ENCODE results near the gene PPP3R2.
"Not testable (repeated sequence)": the region's sequence is repeated elsewhere in the genome, so short reads cannot be mapped to it uniquely, and the experiment has no call there.

PPP3R2 gene

DNA sequence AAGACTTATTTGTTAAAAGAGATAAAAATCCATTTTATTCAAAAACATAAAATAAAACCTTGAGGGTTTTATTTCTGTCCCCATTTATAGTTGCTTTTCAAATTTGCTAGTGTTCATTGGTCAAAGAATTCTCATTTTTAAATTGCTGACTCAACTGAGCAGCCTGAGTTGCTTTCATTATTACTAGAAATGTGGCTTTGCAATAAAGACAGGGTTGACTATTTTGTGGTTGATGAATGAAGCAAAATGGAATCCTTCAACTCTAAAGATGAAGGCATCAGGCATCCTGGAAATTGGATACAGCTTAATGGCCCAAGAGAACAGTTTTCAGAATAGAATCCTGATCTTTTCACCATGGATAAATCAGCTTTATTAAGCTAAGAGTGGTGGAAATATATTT lies 23.9 kb upstream of the PPP3R2 start:
- Histone ChIP-seq H3K36me3 (ENCODE audit: insufficient read depth, low read length) (no peaks in the 10 kb centered on the region), H2AFZ (ENCODE audit: low read depth, low read length) (no peak overlapping the region), H3K4me1 (ENCODE audit: insufficient read depth, low read length) (no peaks in the 10 kb centered on the region), H3K27me3 (ENCODE audit: insufficient read depth, low read length) (no peaks in the 10 kb centered on the region), H3K4me3 (ENCODE audit: low read length) (no peak overlapping the region), H3K9me3 (ENCODE audit: low read length) (no peaks in the 10 kb centered on the region)

DNA sequence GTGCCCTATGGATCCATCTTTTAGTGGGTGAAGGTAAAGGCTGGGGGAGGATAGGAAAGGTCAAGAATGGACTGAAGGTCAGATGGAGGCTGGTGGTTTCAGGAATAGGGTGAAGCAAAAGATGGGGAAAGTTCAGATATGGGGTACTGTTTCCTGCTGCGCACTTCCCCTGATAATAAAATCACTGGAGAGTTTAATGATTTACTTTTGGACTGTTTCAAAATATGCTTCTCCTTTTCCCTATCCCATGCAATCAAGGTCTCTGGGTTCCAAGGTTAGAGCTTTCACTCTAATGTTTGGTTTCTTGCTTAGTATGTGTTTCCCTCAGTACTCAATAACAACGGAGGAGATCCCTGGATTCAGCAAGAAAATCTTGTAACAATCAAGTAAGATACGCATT lies 10.8 kb upstream of the PPP3R2 start:
- no peaks in the 10 kb centered on the region for H3K36me3 ChIP-seq (ENCODE audit: insufficient read depth, low read length)
- H3K4me3 ChIP-seq (ENCODE audit: low read length), result no peak overlapping the region
- no peaks in the 10 kb centered on the region for H3K9me3 ChIP-seq (ENCODE audit: low read length)
- no peak overlapping the region for H2AFZ ChIP-seq (ENCODE audit: low read depth, low read length)
- peaks cover 5% of the 10 kb centered on the region for H3K27me3 ChIP-seq (ENCODE audit: insufficient read depth, low read length)
- H3K4me1 ChIP-seq (ENCODE audit: insufficient read depth, low read length), result no peaks in the 10 kb centered on the region

DNA sequence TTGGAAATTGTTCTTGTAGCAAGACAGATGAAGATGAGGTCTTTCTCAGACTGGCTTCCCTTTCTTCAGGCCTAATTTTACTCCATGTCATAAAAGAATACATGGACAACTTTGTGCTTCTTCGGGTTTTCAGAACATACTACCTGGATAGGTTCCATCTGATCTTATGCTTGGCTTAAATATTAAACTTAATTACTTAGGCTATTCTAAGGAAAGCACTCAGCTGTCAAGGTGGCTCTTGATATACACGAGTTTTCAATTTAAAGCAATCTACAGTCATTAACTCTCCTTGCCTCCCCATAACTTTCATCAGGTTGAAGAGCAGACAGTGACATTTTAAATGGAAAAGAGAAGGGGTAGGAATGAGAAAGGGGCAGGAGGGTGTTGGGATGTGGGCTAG lies 9.5 kb upstream of the PPP3R2 start:
- H3K9me3 ChIP-seq (ENCODE audit: low read length), result no peaks in the 10 kb centered on the region
- no peak overlapping the region for H2AFZ ChIP-seq (ENCODE audit: low read depth, low read length)
- H3K27me3 ChIP-seq (ENCODE audit: insufficient read depth, low read length), result peaks cover 2% of the 10 kb centered on the region
- H3K4me3 ChIP-seq (ENCODE audit: low read length), result no peak overlapping the region
- no peaks in the 10 kb centered on the region for H3K4me1 ChIP-seq (ENCODE audit: insufficient read depth, low read length)
- no peaks in the 10 kb centered on the region for H3K36me3 ChIP-seq (ENCODE audit: insufficient read depth, low read length)

DNA sequence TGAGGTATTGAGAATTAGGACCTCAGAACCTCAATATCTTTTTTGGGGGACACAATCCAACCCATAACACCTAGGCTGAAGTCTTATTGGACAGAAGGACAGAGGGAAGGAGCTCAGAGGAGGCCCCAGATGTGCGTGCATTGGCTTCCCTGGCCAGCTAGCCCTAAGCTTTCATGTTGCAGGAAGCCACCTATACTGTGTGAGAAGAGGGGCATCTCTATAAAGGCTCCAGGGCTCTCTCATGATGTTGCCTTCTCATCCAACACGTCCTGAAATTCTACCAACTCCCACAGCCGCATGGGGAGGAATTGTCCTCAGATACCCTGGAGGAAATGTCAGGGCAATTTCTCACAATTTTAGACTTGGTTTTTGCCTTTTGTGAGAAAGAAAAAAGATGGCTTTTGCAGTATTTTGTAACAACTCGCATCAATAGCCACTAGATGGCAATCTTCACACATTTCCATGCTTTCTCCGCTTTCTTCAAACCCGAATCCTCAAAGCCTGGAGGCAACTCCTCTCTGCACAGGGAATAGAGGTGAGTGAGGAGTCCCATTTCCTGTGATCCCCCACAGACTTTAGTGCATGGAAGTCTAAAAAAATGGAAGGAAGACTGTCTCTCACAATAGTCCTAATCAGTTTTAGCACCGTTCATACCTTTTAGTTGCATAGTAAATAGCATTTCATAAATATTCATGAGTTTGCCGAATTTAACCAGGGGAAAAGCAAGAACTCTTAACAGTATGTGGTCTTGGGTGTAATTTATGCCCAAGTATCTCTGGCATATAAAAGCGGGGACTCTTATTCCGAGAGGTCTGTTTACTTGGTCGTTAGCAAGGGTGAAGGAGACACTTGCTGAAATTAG lies 7.4 kb upstream of the PPP3R2 start:
- Histone ChIP-seq H3K4me1 (ENCODE audit: insufficient read depth, low read length) (no peaks in the 10 kb centered on the region), H2AFZ (ENCODE audit: low read depth, low read length) (no peak overlapping the region), H3K36me3 (ENCODE audit: insufficient read depth, low read length) (no peaks in the 10 kb centered on the region), H3K9me3 (ENCODE audit: low read length) (no peaks in the 10 kb centered on the region), H3K27me3 (ENCODE audit: insufficient read depth, low read length) (peaks cover 2% of the 10 kb centered on the region), H3K4me3 (ENCODE audit: low read length) (no peak overlapping the region)

DNA sequence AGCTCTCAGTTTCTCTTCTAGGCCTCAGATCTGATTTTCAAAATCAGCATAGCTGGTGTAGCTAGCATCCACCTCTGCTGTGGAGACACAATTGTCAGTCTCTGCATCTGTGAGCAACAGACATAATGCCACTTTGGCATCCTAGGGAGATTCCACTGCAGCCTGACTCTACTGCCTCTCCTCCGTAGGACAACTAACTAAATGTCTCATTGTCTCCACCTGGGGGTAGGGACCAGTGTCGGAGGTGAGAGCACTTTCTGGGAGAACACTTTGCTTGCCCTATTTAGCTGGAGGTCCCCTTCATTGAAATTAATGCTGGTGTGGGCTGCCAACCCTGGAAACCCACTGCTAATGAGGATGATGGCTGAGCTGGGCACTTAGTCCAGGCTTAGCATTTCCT lies 1.4 kb downstream of the PPP3R2 start:
- Histone ChIP-seq H3K4me1 (ENCODE audit: insufficient read depth, low read length) (no peaks in the 10 kb centered on the region), H2AFZ (ENCODE audit: low read depth, low read length) (no peak overlapping the region), H3K9me3 (ENCODE audit: low read length) (no peaks in the 10 kb centered on the region), H3K4me3 (ENCODE audit: low read length) (no peak overlapping the region), H3K27me3 (ENCODE audit: insufficient read depth, low read length) (no peaks in the 10 kb centered on the region), H3K36me3 (ENCODE audit: insufficient read depth, low read length) (no peaks in the 10 kb centered on the region)

DNA sequence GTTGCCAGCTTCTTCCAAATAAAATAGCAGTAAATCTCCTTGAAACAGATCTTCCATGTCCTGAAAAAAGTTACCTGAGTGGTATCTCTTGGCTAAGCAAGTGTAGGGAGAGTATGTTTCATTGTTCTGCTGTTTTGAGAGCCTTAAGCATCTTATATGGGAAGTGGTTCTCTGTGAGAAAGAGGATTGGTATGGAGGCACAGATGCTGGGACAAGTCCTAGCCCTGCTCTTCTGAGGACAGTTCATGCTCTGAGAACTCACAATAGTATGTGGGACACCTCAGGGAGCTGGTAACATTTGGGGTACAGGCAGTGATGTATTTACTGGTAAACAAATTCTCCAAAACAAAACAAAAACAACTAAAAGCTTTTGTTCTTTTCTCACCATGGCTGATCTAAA lies 2.0 kb downstream of the PPP3R2 start:
- Histone ChIP-seq H3K9me3 (ENCODE audit: low read length) (no peaks in the 10 kb centered on the region), H3K4me1 (ENCODE audit: insufficient read depth, low read length) (no peaks in the 10 kb centered on the region), H2AFZ (ENCODE audit: low read depth, low read length) (no peak overlapping the region), H3K4me3 (ENCODE audit: low read length) (no peak overlapping the region), H3K36me3 (ENCODE audit: insufficient read depth, low read length) (no peaks in the 10 kb centered on the region), H3K27me3 (ENCODE audit: insufficient read depth, low read length) (no peaks in the 10 kb centered on the region)

DNA sequence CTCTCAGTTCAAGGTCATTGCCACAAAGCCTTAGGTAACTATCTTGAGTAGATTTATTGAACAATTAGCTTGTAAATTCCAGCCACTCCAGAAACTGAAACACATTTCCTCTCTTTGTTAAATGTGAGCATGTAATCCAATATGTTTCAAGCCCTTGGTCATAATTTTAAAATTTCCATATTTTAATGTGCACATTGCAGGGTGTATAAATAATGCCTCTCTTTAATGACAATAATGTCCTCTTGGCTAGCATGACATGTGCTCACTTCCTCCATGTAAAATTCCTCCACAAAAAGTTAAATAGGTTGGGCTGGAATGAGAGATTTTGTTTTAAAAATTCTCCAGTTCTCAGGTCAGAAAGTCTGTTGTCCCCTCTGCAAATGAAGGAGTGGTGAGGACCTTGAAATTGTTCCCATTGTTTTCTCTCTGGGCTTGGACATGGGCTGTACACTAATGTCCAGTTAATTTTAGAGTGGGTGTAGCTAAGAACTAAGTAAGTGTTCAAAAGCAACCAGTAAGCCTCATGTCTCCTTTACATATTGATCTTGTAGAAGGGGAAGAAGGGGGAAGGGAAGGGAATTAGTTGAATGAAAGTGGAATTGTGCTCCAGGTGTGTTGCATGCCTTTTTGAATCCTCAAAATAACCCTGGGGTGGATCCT lies 2.9 kb downstream of the PPP3R2 start:
- no peak overlapping the region for H2AFZ ChIP-seq (ENCODE audit: low read depth, low read length)
- no peak overlapping the region for H3K4me3 ChIP-seq (ENCODE audit: low read length)
- no peaks in the 10 kb centered on the region for H3K9me3 ChIP-seq (ENCODE audit: low read length)
- H3K36me3 ChIP-seq (ENCODE audit: insufficient read depth, low read length), result no peaks in the 10 kb centered on the region
- no peaks in the 10 kb centered on the region for H3K27me3 ChIP-seq (ENCODE audit: insufficient read depth, low read length)
- H3K4me1 ChIP-seq (ENCODE audit: insufficient read depth, low read length), result no peaks in the 10 kb centered on the region

DNA sequence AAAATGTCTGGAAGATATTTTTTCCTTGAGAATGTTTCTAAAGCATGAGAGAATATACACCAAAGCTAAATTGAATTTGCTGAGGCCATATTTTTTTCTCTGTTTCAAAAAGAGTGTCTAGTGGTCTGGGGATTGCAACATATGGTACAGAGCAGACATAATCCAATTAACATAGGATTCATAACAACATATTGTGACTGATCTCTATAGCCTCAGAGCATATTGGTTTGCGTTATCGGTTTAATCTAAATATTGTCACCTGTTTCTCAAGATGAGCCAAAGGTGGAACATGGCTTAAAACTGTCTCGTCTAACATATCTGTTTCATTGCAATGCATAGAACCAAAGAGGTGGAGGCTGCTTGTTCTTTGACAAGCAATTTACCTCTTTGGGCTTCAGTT lies 3.9 kb downstream of the PPP3R2 start:
- H3K4me1 ChIP-seq (ENCODE audit: insufficient read depth, low read length), result no peaks in the 10 kb centered on the region
- no peak overlapping the region for H3K4me3 ChIP-seq (ENCODE audit: low read length)
- no peaks in the 10 kb centered on the region for H3K9me3 ChIP-seq (ENCODE audit: low read length)
- H2AFZ ChIP-seq (ENCODE audit: low read depth, low read length), result no peak overlapping the region
- H3K36me3 ChIP-seq (ENCODE audit: insufficient read depth, low read length), result no peaks in the 10 kb centered on the region
- no peaks in the 10 kb centered on the region for H3K27me3 ChIP-seq (ENCODE audit: insufficient read depth, low read length)

DNA sequence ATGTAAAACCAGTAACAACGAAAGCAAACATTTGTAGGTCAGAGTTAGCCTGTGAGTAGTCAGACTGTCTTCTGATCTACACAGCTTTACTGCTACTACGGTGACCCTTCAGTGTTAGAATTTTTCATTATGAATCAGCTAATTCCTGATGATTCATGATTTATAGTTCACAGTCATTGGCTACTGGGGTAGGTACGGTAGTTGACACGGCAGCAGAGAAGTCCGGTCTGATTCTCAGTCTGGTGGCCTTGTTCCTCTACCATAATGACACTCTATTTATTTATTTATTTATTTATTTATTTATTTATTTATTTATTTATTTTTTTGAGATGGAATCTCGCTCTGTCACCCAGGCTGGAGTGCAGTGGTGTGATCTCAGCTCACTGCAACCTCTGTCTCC lies 4.7 kb downstream of the PPP3R2 start:
- H3K4me3 ChIP-seq (ENCODE audit: low read length); H3K4me1 ChIP-seq (ENCODE audit: insufficient read depth, low read length); H3K27me3 ChIP-seq (ENCODE audit: insufficient read depth, low read length); H3K9me3 ChIP-seq (ENCODE audit: low read length); H3K36me3 ChIP-seq (ENCODE audit: insufficient read depth, low read length); H2AFZ ChIP-seq (ENCODE audit: low read depth, low read length): not testable (repeated sequence)

DNA sequence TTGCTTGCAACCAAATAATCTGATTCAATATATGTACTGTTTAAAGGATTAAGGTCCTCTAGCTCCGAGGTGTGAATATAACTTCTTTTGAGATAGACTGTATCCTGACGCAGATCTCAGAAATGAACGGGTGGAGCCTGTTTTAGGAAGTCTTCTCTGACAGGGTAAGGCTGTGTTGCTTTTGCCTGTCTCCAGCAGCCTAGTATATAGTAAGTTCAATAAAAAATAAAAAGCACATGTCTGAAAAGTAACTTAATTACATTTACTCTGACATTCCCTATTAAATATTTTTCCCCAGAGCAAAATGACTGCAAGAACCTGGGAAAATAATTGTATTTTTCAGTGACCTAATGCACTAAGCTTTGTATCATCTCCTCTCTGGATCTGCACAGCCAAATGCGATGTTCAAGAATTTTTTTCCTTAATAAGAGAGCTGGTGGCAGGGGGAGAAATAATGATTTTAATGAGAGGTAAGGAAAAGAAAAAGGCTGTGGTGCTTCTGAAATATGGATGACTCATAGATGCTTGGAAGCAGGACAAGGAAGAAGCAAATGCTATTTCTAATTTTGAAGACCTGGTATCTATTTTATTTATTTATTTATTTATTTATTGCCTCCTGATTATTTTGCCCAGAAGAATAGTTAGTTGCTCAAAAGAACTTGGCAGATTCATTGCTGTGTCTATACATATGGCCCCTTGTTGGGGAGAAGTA lies 7.3 kb downstream of the PPP3R2 start:
- Histone ChIP-seq H3K9me3 (ENCODE audit: low read length) (no peaks in the 10 kb centered on the region), H3K36me3 (ENCODE audit: insufficient read depth, low read length) (no peaks in the 10 kb centered on the region)

DNA sequence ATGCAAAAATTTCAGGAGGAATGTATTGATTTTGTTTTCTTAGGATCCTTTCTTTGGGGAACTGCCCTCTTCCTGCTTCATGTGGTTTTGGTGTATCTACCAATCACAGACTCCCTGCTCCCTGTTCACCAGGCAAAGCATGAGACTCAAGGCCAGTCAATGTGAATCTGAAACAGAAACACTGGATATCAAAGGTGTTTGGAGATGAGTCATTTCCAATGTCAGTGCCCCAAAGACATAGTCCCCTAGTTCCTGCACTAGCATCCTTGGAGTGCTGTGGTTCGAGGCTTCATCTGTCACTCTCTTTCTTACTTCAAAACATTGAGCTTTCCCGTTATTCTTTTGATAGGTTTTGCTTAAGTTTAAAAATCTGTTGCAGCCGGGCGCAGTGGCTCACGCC lies 8.1 kb downstream of the PPP3R2 start:
- H3K36me3 ChIP-seq (ENCODE audit: insufficient read depth, low read length), result no peaks in the 10 kb centered on the region
- no peak overlapping the region for H2AFZ ChIP-seq (ENCODE audit: low read depth, low read length)
- H3K9me3 ChIP-seq (ENCODE audit: low read length), result no peaks in the 10 kb centered on the region
- H3K4me1 ChIP-seq (ENCODE audit: insufficient read depth, low read length), result peaks cover 13% of the 10 kb centered on the region
- H3K27me3 ChIP-seq (ENCODE audit: insufficient read depth, low read length), result no peaks in the 10 kb centered on the region
- H3K4me3 ChIP-seq (ENCODE audit: low read length), result no peak overlapping the region

More for the DNA sequence above, 7.3 kb downstream of the PPP3R2 start:
- peaks cover 8% of the 10 kb centered on the region for H3K4me1 ChIP-seq (ENCODE audit: insufficient read depth, low read length)
- H3K27me3 ChIP-seq (ENCODE audit: insufficient read depth, low read length), result no peaks in the 10 kb centered on the region
- H3K4me3 ChIP-seq (ENCODE audit: low read length), result no peak overlapping the region
- H2AFZ ChIP-seq (ENCODE audit: low read depth, low read length), result no peak overlapping the region

DNA sequence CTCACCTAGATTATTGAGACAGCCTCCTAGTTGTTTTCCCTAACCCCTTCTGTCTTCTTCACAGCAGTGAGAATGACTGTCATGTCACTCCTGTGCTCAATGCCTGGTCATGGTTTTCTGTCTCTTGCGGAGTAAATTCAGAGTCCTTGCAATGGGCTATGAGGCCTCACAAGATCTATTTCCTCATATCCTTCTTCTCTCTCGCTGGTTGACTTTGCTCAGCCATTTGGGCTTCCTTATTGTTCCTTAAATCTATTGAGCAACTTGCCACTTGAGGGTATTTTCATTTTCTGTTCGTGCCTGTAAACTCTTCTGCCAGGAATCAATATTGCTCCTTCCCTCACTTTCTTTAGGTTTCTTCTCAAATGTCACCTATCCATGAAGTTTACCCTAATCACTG lies 9.0 kb downstream of the PPP3R2 start:
- H3K4me3 ChIP-seq (ENCODE audit: low read length), result no peak overlapping the region
- peaks cover 13% of the 10 kb centered on the region for H3K4me1 ChIP-seq (ENCODE audit: insufficient read depth, low read length)
- H3K36me3 ChIP-seq (ENCODE audit: insufficient read depth, low read length), result no peaks in the 10 kb centered on the region
- H2AFZ ChIP-seq (ENCODE audit: low read depth, low read length), result no peak overlapping the region
- H3K27me3 ChIP-seq (ENCODE audit: insufficient read depth, low read length), result no peaks in the 10 kb centered on the region
- H3K9me3 ChIP-seq (ENCODE audit: low read length), result no peaks in the 10 kb centered on the region

DNA sequence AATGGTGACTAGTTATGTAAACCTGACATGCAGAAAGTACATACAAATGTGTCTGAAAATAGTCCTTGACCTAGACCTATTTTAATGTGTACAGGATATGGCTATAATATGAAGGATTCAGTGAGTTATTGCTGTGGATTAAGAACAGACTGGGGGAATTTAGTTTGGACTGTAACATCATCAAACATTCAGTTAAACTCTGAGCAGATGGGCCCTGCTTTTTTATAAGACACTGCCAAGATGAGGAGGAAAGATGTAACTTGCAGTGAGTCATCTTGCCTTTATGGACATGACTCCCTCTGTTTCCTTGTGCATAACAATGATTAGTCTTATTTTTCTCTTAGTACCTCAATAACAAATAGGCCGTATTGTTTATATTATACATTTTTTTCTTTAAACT lies 12.2 kb downstream of the PPP3R2 start:
- H2AFZ ChIP-seq (ENCODE audit: low read depth, low read length), result no peak overlapping the region

More for the DNA sequence above, 12.2 kb downstream of the PPP3R2 start:
- Histone ChIP-seq H3K9me3 (ENCODE audit: low read length) (no peaks in the 10 kb centered on the region), H3K4me3 (ENCODE audit: low read length) (no peak overlapping the region), H3K36me3 (ENCODE audit: insufficient read depth, low read length) (no peaks in the 10 kb centered on the region), H3K27me3 (ENCODE audit: insufficient read depth, low read length) (no peaks in the 10 kb centered on the region), H3K4me1 (ENCODE audit: insufficient read depth, low read length) (peaks cover 25% of the 10 kb centered on the region)

Data from neuron (in vitro differentiated cells).